Neuronal stem cell (in vitro differentiated cells): ENCODE measurements around the gene PHGDH.

ENCODE experiments used
- DNase-seq: peaks from one replicate; pipeline ENCODE4 v3.0.0-alpha.2; 2013; ENCODE audit warnings: low spot score
- H2AFZ ChIP-seq: one replicate; pipeline ENCODE4 v1.6.1; 2013; ENCODE audit warnings: mild to moderate bottlenecking, low read length, inconsistent platforms
- H2AK5ac ChIP-seq: 2 replicates; pipeline ENCODE4 v1.6.1; 2013; ENCODE audit warnings: low read depth, mild to moderate bottlenecking, inconsistent platforms, low read length, moderate library complexity, mixed read lengths
- H2BK120ac ChIP-seq: 2 replicates; pipeline ENCODE4 v1.6.1; 2013; ENCODE audit warnings: low read depth, mild to moderate bottlenecking, inconsistent platforms, low read length, moderate library complexity, mixed read lengths
- H2BK12ac ChIP-seq: one replicate; pipeline ENCODE4 v1.6.1; 2013; ENCODE audit warnings: low read length, inconsistent platforms
- H2BK15ac ChIP-seq: 2 replicates; pipeline ENCODE4 v1.6.1; 2013; ENCODE audit warnings: mild to moderate bottlenecking, low read length, inconsistent platforms, mixed read lengths
- H2BK5ac ChIP-seq: one replicate; pipeline ENCODE4 v1.6.1; 2013; ENCODE audit warnings: inconsistent platforms, mild to moderate bottlenecking, low read length, moderate library complexity
- H3K14ac ChIP-seq: one replicate; pipeline ENCODE4 v1.6.1; 2013; ENCODE audit warnings: low read length, inconsistent platforms
- H3K18ac ChIP-seq: 2 replicates; pipeline ENCODE4 v1.6.1; 2013; ENCODE audit warnings: low read length, inconsistent platforms
- H3K23ac ChIP-seq: 2 replicates; pipeline ENCODE4 v1.6.1; 2013; ENCODE audit warnings: low read depth, mild to moderate bottlenecking, mixed read lengths, low read length, inconsistent platforms; ENCODE audit not compliant: poor library complexity
- H3K27ac ChIP-seq: replicated peaks from 3 replicates; pipeline ENCODE4 v1.5.1; 2013; ENCODE audit warnings: low read length, inconsistent platforms
- H3K27me3 ChIP-seq, 3 experiments: 2 replicates each; pipeline ENCODE4 v1.6.1; 2013; ENCODE audit warnings: low read length in 3 of 3, mild to moderate bottlenecking in 2 of 3, inconsistent platforms in 1 of 3, low read depth in 1 of 3, mixed read lengths in 1 of 3, moderate library complexity in 1 of 3; ENCODE audit not compliant: control insufficient read depth in 3 of 3, insufficient read depth in 3 of 3
- H3K36me3 ChIP-seq, 2 donors: replicated peaks in 1 of 2; 2 replicates each; pipeline ENCODE4 v1.6.1; 2013; ENCODE audit warnings: low read length in 2 of 2; ENCODE audit not compliant: control insufficient read depth in 2 of 2, insufficient read depth in 2 of 2
- H3K4ac ChIP-seq: 2 replicates; pipeline ENCODE4 v1.6.1; 2013; ENCODE audit warnings: inconsistent platforms, mild to moderate bottlenecking, low read length, moderate library complexity
- H3K4me1 ChIP-seq, 2 donors: 1 replicate in 1 of 2; 2 replicates in 1 of 2; pipeline ENCODE4 v1.6.1; 2013; ENCODE audit warnings: low read length in 2 of 2, low read depth in 1 of 2; ENCODE audit not compliant: control insufficient read depth in 2 of 2, insufficient read depth in 1 of 2
- H3K4me2 ChIP-seq: one replicate; pipeline ENCODE4 v1.6.1; 2013; ENCODE audit warnings: mild to moderate bottlenecking, low read length, inconsistent platforms; ENCODE audit not compliant: insufficient read depth, poor library complexity, severe bottlenecking
- H3K4me3 ChIP-seq, 2 donors: 2 replicates each; pipeline ENCODE4 v1.5.1; 2013; ENCODE audit warnings: low read length in 2 of 2, mild to moderate bottlenecking in 2 of 2, inconsistent platforms in 1 of 2, moderate library complexity in 1 of 2
- H3K79me1 ChIP-seq: one replicate; pipeline ENCODE4 v1.6.1; 2013; ENCODE audit warnings: low read depth, mild to moderate bottlenecking, inconsistent platforms, low read length, moderate library complexity
- H3K9ac ChIP-seq: one replicate; pipeline ENCODE4 v1.6.1; 2013; ENCODE audit warnings: mild to moderate bottlenecking, low read depth, low read length, inconsistent platforms; ENCODE audit not compliant: poor library complexity
- H3K9me3 ChIP-seq, 2 donors: replicated peaks in 1 of 2; 2 replicates each; pipeline versions ENCODE3 to v1.6.1; 2013; ENCODE audit warnings: low read length in 2 of 2, mild to moderate bottlenecking in 2 of 2, inconsistent platforms in 1 of 2, low read depth in 1 of 2, mixed read lengths in 1 of 2, moderate library complexity in 1 of 2; ENCODE audit not compliant: control insufficient read depth in 2 of 2, insufficient read depth in 1 of 2
- H4K8ac ChIP-seq: one replicate; pipeline ENCODE4 v1.6.1; 2013; ENCODE audit warnings: low read depth, mild to moderate bottlenecking, inconsistent platforms, low read length, moderate library complexity
- H4K91ac ChIP-seq: one replicate; pipeline ENCODE4 v1.6.1; 2013; ENCODE audit warnings: low read length, low read depth, mild to moderate bottlenecking, inconsistent platforms; ENCODE audit not compliant: poor library complexity
- WGBS, 2 donors: extraction: QIAGEN DNeasy Blood & Tissue Kit; methylation state at CpG; one replicate each; pipeline ENCODE4 v1.1.7; 2013; ENCODE audit warnings: missing lambda C conversion rate in 2 of 2, mixed read lengths in 1 of 2; ENCODE audit not compliant: insufficient read length in 2 of 2, insufficient replicate concordance in 1 of 2; ENCODE audit errors: extremely low coverage in 2 of 2; 5-methylcytosine and 5-hydroxymethylcytosine counted together

PHGDH gene

DNA sequence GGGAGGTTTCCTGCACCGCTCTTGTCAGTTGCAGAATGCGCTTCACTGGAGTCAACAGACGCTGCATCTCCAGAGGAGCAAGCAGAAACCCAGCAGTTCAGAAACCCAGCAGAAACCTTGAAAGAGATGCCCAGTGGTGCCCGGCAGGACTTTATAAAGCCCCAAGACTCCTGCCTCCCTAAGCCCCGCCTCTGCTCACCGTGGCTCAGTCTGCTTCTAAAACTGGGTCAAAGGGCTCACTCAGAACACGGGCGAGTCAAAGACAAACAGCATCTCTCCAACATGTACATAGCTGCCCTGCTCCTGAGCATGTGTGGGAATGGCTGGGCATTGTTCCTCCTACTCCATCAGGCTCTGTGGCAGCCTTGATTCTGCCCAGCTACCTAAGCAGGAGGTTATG is 57.0 kb downstream of the PHGDH start, which contains the start of gene HMGCS2:
Gene HMGCS2, minus strand, starts transcription at position 128 of the 400 bp plus-strand sequence. Its CDS starts 61 bp downstream, at position 67.
- DNase-seq: no peak
- Histone ChIP-seq H3K79me1 (no peaks in the 10 kb centered on the region), H3K4me1 (peaks cover 0 to 21% of the 10 kb centered on the region in 2 donors), H3K14ac (no peak within 1 kb of the TSS), H2AFZ (no peak within 1 kb of the TSS), H3K23ac (no peak within 1 kb of the TSS), H4K91ac (no peak within 1 kb of the TSS), H3K9ac (no peak within 1 kb of the TSS), H3K4ac (no peak within 1 kb of the TSS), H2BK5ac (no peak within 1 kb of the TSS), H4K8ac (no peak within 1 kb of the TSS), H2BK12ac (peak within 1 kb of the TSS; percentile 5), H2AK5ac (no peak within 1 kb of the TSS), H3K27me3 (peaks cover 0 to 51% (median 0%) of the 10 kb centered on the region in 3 experiments), H3K4me2 (no peak within 1 kb of the TSS), H3K36me3 (no peaks in the 10 kb centered on the region), H3K9me3 (peaks cover 0 to 3% of the 10 kb centered on the region in 2 donors), H2BK120ac (no peak within 1 kb of the TSS), H2BK15ac (no peak within 1 kb of the TSS), H3K27ac (no peak within 1 kb of the TSS), H3K18ac (peak within 1 kb of the TSS; percentile 1), H3K4me3 (no peak within 1 kb of the TSS)
- WGBS, 2 donors: no CpG with 5 or more reads among the region's 8 CpGs

DNA sequence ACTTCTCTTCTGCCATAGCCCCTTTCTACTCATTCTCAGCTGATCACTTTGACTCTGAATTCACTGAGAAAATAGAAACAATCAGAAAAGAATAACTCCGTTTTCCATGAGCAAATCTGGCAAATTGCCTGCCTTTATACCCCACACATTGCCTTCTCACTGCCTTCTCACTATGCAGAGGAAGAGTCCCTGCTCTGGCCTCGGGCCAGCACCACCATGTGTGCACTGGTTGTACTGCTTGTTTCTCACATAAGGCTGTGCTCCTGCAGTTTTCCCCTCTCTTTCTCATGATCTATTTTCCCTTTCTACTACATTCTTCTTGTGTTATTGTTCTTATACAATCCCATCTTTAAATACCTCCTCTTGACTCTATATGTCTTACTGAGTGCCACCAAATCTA is 59.3 kb downstream of the PHGDH start:
- Histone ChIP-seq H2BK15ac (no peak overlapping the region), H2BK5ac (no peak overlapping the region), H3K4me3 (no peak overlapping the region), H2BK120ac (no peak overlapping the region), H3K4me1 (peaks cover 0 to 33% of the 10 kb centered on the region in 2 donors), H2AK5ac (no peak overlapping the region), H3K79me1 (no peaks in the 10 kb centered on the region), H3K27me3 (peaks cover 0 to 53% (median 0%) of the 10 kb centered on the region in 3 experiments), H3K27ac (no peak overlapping the region), H3K4ac (no peak overlapping the region), H2BK12ac (no peak overlapping the region), H3K14ac (no peak overlapping the region), H3K9me3 (no peaks in the 10 kb centered on the region), H3K9ac (no peak overlapping the region), H4K91ac (no peak overlapping the region), H3K36me3 (no peaks in the 10 kb centered on the region), H2AFZ (no peak overlapping the region), H3K18ac (no peak overlapping the region), H3K23ac (no peak overlapping the region), H4K8ac (no peak overlapping the region), H3K4me2 (no peak overlapping the region)
- DNase-seq: no peak
- no CpG with 5 or more reads among the region's 2 CpGs for WGBS, 2 donors

DNA sequence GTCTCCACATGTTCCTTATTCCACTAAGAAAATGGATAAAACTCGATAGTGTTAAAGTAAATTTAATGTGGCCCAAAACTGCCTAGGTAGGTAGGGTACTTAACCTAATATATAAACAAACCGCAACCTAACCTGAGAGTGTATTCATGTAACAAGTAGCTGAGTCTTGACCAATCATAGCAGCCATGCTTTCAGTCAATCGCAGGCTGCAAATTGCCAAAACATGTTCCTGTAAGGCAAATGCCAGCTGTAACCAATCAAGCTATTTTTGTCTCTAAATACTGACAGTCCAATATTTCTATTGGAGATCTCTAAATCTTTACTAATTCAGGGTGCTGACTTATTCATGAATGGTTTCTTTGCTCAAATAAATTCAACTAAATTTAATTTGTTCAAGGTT is 60.0 kb downstream of the PHGDH start:
- no peaks in the 10 kb centered on the region for H3K9me3 ChIP-seq
- peaks cover 0 to 33% of the 10 kb centered on the region in 2 donors for H3K4me1 ChIP-seq

DNA sequence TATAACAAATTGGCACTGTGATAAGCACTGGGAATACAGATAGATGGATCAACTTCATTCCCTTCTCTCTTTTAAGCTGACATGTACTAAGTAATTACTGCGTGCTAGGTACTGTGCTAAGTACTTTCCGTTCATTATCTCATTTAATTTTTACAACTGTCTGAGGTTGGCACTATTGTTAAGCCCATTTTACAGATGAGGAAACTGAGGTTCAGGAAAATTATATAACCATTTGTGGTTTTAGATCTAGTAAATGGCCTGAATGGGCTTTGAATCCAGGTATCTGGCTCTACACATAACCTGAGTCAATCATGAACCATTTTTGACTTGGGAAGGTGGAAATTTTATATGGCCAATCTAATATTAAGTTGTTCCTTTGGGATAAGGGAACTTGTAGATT is 60.6 kb downstream of the PHGDH start:
- Histone ChIP-seq H3K14ac (no peak overlapping the region), H3K9me3 (no peaks in the 10 kb centered on the region), H4K8ac (no peak overlapping the region), H3K79me1 (no peaks in the 10 kb centered on the region), H2AK5ac (no peak overlapping the region), H2BK5ac (no peak overlapping the region), H2BK15ac (no peak overlapping the region), H3K4me2 (no peak overlapping the region), H2BK120ac (no peak overlapping the region), H3K4me3 (no peak overlapping the region), H3K4ac (no peak overlapping the region), H4K91ac (no peak overlapping the region), H3K23ac (no peak overlapping the region), H2AFZ (no peak overlapping the region), H3K27me3 (peaks cover 0 to 45% (median 0%) of the 10 kb centered on the region in 3 experiments), H3K4me1 (peaks cover 0 to 33% of the 10 kb centered on the region in 2 donors), H3K9ac (no peak overlapping the region), H3K27ac (no peak overlapping the region), H2BK12ac (no peak overlapping the region), H3K18ac (no peak overlapping the region), H3K36me3 (no peaks in the 10 kb centered on the region)
- WGBS, 2 donors: no CpG with 5 or more reads among the region's 2 CpGs
- no peak for DNase-seq

More for the DNA sequence above, 60.0 kb downstream of the PHGDH start:
- Histone ChIP-seq H4K8ac (no peak overlapping the region), H2AK5ac (no peak overlapping the region), H3K4me2 (no peak overlapping the region), H3K36me3 (no peaks in the 10 kb centered on the region), H3K4ac (no peak overlapping the region), H3K18ac (no peak overlapping the region), H2BK5ac (no peak overlapping the region), H3K27me3 (peaks cover 0 to 50% (median 0%) of the 10 kb centered on the region in 3 experiments), H3K4me3 (no peak overlapping the region), H3K79me1 (no peaks in the 10 kb centered on the region), H3K23ac (no peak overlapping the region), H4K91ac (no peak overlapping the region), H2BK120ac (no peak overlapping the region), H2AFZ (no peak overlapping the region), H2BK15ac (no peak overlapping the region), H2BK12ac (no peak overlapping the region), H3K27ac (no peak overlapping the region), H3K14ac (no peak overlapping the region), H3K9ac (no peak overlapping the region)
- WGBS, 2 donors: no CpG with 5 or more reads among the region's 3 CpGs
- no peak for DNase-seq
